NCI-H2107 treated with DMSO at 0.1 percent for 48 hours (cell line): ENCODE results near the gene HES7.
A peak's percentile ranks its signal among the peaks of the same experiment; 100 is the strongest.

Experiments
- DNase-seq: peaks from one replicate; lab custom pipeline; 2025; ENCODE audit not compliant: unreplicated experiment; lab: John Stamatoyannopoulos, UW

The HES7 gene

DNA sequence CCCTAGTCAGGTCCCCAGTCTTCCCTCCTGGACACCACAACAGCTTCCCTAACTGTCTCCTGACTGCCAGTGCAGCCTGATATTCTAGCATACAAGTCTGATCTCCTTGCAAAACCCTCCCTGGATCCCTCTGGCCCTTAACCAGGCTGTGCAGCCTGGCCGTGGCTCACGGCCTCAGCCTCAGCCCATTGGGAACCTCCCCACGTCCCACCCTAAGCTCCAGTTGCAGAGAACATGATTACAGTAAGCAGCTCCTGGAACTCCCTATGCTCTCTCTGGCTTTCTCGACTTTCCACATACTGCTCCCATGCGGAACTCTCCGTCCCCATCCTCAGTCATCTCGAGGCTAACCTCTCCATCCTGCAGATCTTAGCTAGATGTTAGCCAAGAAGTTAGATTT lies 49.4 kb downstream of the HES7 start:
- no peak for DNase-seq

DNA sequence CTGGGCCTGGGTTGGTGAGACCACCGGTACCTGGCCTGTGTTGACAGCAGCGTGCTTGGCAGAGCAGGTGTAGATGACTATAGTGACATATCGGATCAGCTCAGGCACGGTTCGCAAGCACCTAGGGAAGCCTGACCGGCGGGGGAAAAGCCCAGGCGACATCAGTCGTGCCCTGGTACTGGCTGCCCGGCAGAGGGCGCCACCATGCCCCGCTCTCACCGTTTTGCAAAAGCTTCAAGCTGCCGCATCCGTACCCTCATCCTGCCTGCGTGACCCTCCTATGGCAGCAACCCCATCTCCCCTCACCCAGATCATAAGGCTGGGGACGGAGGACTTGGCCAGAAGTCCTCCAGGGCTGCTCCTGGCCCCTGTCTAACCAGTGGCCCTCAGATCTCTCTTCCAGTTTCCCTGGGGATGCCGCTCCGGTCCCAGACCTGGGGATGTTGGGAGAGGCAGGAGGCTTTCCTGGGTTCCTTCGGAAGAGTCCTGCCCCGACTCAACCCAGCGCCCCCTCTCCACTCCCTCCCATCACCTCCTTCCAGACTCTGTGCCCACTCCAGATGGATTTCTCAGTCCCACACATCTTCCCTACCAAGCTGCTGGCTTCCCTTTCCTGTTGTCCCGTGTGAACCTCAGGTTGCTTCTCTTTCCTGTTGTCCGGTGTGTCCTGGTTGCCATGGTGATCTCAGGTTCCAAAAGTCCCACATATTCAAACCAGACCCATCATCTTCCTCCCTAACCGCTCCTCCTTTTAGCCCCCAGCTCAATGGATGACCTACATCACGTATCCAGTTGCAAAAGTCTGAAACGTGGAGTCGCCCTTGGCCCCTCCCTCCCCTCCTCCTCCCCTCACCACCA lies 50.0 kb downstream of the HES7 start:
- DNase-seq: peak; percentile 13

DNA sequence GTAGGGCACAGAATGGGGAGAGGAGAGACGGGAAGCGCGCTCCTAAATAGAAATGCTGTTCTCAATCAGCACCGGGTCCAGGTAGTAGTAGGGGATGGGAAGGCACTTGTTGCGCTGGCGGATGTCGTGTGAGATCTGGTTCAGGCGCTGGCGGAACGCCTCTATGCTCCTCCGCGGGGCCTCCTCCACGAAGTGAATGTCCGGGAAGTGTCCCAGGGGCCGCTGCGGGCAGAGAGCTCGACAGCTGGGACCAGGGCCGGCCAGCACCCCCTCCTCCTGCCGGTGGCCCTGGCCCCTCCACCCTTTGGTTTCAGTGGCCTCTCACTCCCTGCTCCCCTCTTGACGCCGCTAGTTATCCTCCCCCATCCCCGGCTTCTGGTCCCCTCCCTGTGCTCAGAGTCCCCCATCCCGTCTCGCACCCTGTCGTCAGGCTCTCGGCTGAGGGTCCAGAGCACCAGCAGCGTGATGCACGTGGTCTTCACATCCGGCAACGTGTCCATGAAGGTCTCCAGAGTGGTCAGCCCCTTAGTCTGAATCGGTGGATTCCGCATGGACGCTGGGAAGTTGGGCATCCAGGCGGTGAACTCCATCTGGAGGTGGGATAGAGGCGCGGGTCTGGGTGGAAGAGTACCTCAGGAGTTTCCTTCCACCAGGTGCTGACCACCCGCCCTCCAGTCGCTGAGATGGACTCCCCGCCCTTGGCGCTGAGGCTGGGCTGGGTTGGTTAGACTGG lies 51.0 kb downstream of the HES7 start:
- no peak for DNase-seq

DNA sequence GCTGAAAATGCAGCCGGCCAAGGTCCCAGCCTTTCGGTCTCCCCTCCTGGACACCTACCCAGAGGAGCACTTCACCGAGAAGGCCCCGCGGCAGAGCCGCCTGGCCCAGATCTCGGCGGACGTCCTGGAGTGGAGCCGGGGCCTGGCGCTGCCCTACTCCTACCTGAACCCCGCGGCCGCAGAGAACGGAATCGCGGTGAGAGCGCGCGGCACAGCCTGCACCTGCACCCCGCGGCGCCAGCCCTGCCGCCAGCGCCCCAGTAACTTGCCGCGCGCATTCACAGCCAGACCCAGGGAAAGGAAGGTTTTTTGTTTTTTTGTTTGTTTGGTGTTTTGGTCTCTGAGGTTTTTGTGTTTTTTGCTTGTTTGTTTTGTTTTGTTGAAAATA lies 51.6 kb downstream of the HES7 start:
- no peak for DNase-seq

DNA sequence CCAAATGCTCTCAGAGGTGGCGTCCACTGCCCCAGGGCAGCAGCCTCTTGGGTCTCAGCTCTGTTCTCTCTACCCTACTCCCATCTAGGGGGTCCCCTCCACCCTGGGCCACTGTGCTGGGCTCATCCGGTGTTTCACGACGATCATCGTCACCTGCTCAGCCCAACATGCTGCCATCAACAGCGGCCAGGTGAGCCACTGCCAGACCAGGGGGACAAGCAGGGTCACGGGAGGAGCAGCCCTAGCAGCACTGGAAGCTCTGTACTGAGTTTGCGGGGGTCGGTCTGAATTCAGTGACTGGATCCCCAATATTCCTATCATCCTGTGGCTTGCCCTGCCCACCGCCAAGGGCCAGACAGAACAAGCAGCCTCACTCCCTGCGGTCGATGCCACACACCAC lies 52.4 kb downstream of the HES7 start:
- DNase-seq: no peak
